Adrenal gland (tissue), 12 donors: Measurements from ENCODE around the gene ZNF652. TPM values are rescaled to one million over a fixed set of nuclear protein-coding genes. Genes with fewer than 3 reads are reported as not detected.

Source experiments
- DNase-seq, 7 donors: peaks; one replicate each; pipeline ENCODE4 v3.0.0-alpha.2; 2019 to 2020
- H3K27ac ChIP-seq, 5 donors: fragments of 200-600 bp; sonication (generic) in 4 of 5; 1 replicate in 3 of 5; 2 replicates in 2 of 5; pipeline versions ENCODE4 v1.5.1 to v1.8.0; 2016 to 2020; ENCODE audit warnings: mild to moderate bottlenecking in 1 of 5
- H3K27me3 ChIP-seq: fragments of 200-600 bp; 2 replicates; pipeline ENCODE4 v1.8.0; 2021
- H3K36me3 ChIP-seq, 2 donors: fragments of 200-600 bp; replicated peaks in 1 of 2; 1 replicate in 1 of 2; 2 replicates in 1 of 2; pipeline versions ENCODE4 v1.5.1 to v1.8.0; 2018 to 2022
- H3K4me1 ChIP-seq, 2 donors: fragments of 200-600 bp; replicated peaks in 1 of 2; 1 replicate in 1 of 2; 2 replicates in 1 of 2; pipeline versions ENCODE4 v1.5.1 to v1.8.0; 2018 to 2021
- H3K4me3 ChIP-seq, 4 donors: fragments of 200-600 bp; sonication (generic) in 3 of 4; one replicate each; pipeline ENCODE4 v1.5.1; 2016 to 2018
- H3K9me3 ChIP-seq, 3 donors: fragments of 200-600 bp; sonication (generic) in 1 of 3; replicated peaks in 1 of 3; 1 replicate in 2 of 3; 2 replicates in 1 of 3; pipeline versions ENCODE4 v1.5.1 to v1.8.0; 2016 to 2021
- POLR2A ChIP-seq, 2 donors: fragments of 450-650 bp; IDR thresholded peaks; one replicate each; pipeline ENCODE4 v1.6.1; 2017; ENCODE audit warnings: antibody characterized with exemption in 2 of 2, mild to moderate bottlenecking in 2 of 2, moderate library complexity in 1 of 2
- WGBS, 4 donors: extraction: QIAGEN DNeasy Blood & Tissue Kit in 2 of 4; methylation state at CpG; one replicate each; pipeline versions ENCODE4 v1.1.5 to v1.1.7; 2013 to 2017; 5-methylcytosine and 5-hydroxymethylcytosine counted together
- intact Hi-C, 2 donors: fragments of 100-400 bp; cut with DNase I; formaldehyde crosslinking; loops; one replicate each; pipeline versions ENCODE4 v1.14.1 to v1.15.0; 2022 to 2023
- polyA plus RNA-seq, 3 donors: library from polyadenylated mRNA; stranded (reverse); fragments of 200-250 nt in 2 of 3; fragments of 350-450 nt in 1 of 3; fragmentation: Illumina TruSeq in 1 of 3; extraction: RNeasy Lipid Tissue Mini Kit (QIAGEN cat#74804) in 1 of 3; gene quantifications; one replicate each; pipeline ENCODE4 v1.2.3, GENCODE V29; 2013 to 2014
- total RNA-seq, 9 donors: library from RNA; depleted of rRNA in 4 of 9; stranded (reverse); fragments of >200 nt in 4 of 9; fragments of 120-200 nt in 1 of 9; fragmentation: NEBNext Ultra II Directional in 1 of 9; extraction: Animal tissue kit (Norgen Biotek cat#: 25700) in 1 of 9; gene quantifications; one replicate each; pipeline versions ENCODE4 v1.1.0 to v1.2.4, GENCODE V29; 2013 to 2023
- TF ChIP-seq, protein P1 (sequence below), 6 experiments: fragments of 450-650 bp in 4 of 6; fragments of 200-600 bp in 2 of 6; sonication (generic) in 1 of 6; IDR thresholded peaks; 1 replicate in 5 of 6; 2 replicates in 1 of 6; pipeline versions ENCODE4 v1.5.1 to v1.8.0; 2016 to 2021; ENCODE audit warnings: antibody characterized with exemption in 6 of 6, mild to moderate bottlenecking in 2 of 6, moderate library complexity in 1 of 6
- donor health status: healthy with polysubstance abuse.
- donor health status: Bipolar disorder and iron deficiency.
- donor health status: DM: yes; HTN: yes; CAD: no.
- donor health status: DM: no; HTN: no; CAD: no.
- donor health status: DM: no; HTN: no; CAD: no.
- donor health status: DM: yes; HTN: yes; CAD: no.

ZNF652 gene
- total and polyA plus RNA-seq, 12 donors, result 22.7 to 58.7 (median 48.1) TPM

DNA sequence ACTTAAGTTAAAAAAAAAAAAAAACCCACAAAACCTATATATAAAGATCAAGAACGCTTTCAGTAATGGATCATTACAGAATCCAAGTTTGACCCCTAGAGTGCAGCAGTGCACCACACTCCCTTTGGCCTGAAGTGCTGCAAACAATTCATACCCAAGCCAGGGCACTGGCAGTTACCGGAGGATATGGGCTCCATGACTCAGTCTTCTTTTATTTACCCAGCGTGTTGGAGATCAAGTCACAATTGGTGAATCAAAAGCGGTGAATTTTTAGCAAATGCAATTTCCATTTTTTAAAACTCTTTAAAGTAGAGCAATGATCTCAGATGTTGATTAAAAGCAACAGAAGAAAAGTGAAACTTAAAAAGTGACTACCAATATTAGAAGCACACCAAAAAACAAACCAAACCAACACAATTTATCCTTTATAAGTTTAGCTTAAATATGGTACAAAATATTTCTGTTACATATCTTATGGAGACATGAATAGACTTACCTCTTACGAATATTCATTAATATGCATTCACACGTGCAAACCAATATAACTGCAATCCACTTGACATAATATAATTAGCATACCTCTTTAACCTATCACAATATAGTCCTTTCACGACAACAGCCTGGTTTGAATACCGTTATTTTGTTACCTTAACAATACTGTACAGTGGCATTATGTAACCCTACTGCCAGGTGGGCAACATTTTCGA, 46.3 kb downstream of the ZNF652 start:
- peak; percentile 79 to 92 (median 87) for DNase-seq
- H3K4me3 ChIP-seq, result no peak overlapping the region
- WGBS, 4 donors, result 41 to 46% (median 45%) methylated on average over 9 of the region's 9 CpGs
- H3K9me3 ChIP-seq, result no peaks in the 10 kb centered on the region
- intact Hi-C loops, result loop anchor here (2.0 to 5.0 kb wide), 2 partner anchors 79 to 82 kb away; no protein-coding TSS in a partner anchor
- H3K27ac ChIP-seq, result peak overlapping the region in 2 of 5 donors; percentile 2 to 4
- TF ChIP-seq POLR2A (IDR thresholded peaks at IDR 0.05), result no peak
- TF ChIP-seq, protein P1, sequence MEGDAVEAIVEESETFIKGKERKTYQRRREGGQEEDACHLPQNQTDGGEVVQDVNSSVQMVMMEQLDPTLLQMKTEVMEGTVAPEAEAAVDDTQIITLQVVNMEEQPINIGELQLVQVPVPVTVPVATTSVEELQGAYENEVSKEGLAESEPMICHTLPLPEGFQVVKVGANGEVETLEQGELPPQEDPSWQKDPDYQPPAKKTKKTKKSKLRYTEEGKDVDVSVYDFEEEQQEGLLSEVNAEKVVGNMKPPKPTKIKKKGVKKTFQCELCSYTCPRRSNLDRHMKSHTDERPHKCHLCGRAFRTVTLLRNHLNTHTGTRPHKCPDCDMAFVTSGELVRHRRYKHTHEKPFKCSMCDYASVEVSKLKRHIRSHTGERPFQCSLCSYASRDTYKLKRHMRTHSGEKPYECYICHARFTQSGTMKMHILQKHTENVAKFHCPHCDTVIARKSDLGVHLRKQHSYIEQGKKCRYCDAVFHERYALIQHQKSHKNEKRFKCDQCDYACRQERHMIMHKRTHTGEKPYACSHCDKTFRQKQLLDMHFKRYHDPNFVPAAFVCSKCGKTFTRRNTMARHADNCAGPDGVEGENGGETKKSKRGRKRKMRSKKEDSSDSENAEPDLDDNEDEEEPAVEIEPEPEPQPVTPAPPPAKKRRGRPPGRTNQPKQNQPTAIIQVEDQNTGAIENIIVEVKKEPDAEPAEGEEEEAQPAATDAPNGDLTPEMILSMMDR (IDR thresholded peaks at IDR 0.05), result peak; percentile 65 to 99 (median 89)
- H3K4me1 ChIP-seq, result peaks cover 5 to 8% of the 10 kb centered on the region in 2 donors
- no peaks in the 10 kb centered on the region for H3K27me3 ChIP-seq
- H3K36me3 ChIP-seq, result peaks cover 0 to 11% of the 10 kb centered on the region in 2 donors

DNA sequence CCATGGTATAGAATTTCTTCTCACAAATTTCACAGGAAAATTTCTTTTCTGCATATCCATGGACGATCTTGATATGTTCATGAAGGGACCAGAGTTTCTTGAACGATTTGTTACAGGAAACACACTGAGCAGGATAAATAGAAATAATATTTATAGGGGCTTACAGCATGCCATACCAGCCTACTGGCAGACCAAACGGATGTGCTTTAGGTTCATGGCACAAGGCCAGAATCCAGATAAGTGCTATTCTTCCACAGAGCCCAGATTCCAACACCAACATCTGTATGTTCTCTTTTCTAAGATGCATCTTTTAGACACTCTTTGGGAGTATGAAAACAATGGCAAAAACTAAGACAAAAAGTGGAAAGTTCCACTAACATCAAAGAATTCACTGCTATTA, 49.3 kb downstream of the ZNF652 start:
- H3K36me3 ChIP-seq, result peaks cover 0 to 16% of the 10 kb centered on the region in 2 donors
- 76 to 86% (median 81%) methylated on average over 3 of the region's 3 CpGs for WGBS, 4 donors
- H3K9me3 ChIP-seq, result no peaks in the 10 kb centered on the region
- H3K27me3 ChIP-seq, result no peaks in the 10 kb centered on the region
- TF ChIP-seq, protein P1 (IDR thresholded peaks at IDR 0.05), result no peak
- no peak for TF ChIP-seq POLR2A (IDR thresholded peaks at IDR 0.05)
- H3K4me3 ChIP-seq, result no peak overlapping the region
- intact Hi-C loops, result no loop called here
- H3K4me1 ChIP-seq, result peaks cover 5 to 8% of the 10 kb centered on the region in 2 donors
- DNase-seq, result no peak
- no peak overlapping the region for H3K27ac ChIP-seq

DNA sequence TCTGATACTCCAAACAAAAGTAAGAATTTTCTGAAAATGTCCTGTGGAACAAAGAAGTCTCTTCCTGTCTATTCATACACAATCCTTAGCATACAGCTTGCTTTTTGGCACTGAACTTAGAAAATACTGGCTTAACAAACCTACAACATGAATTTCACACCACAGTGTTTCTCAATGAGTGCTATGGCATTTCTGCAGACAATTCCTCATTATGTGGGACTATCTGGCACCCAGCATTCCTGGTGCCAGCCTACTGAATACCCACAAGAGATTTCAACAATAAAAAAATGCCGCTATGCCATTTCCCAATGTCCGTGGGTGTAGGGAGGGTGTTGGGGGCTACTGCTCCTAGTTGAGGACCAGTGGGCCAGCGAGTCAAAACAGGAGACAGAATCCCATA, 62.1 kb downstream of the ZNF652 start:
- Histone ChIP-seq H3K4me3 (no peak overlapping the region), H3K27me3 (no peaks in the 10 kb centered on the region), H3K36me3 (peaks cover 0 to 32% of the 10 kb centered on the region in 2 donors), H3K4me1 (no peaks in the 10 kb centered on the region), H3K27ac (no peak overlapping the region), H3K9me3 (no peaks in the 10 kb centered on the region)
- no peak for DNase-seq
- intact Hi-C loops, result no loop called here
- TF ChIP-seq, protein P1 (IDR thresholded peaks at IDR 0.05), result no peak
- no peak for TF ChIP-seq POLR2A (IDR thresholded peaks at IDR 0.05)
- WGBS, 4 donors, result 88 to 97% (median 95%) methylated on average over 3 of the region's 3 CpGs

DNA sequence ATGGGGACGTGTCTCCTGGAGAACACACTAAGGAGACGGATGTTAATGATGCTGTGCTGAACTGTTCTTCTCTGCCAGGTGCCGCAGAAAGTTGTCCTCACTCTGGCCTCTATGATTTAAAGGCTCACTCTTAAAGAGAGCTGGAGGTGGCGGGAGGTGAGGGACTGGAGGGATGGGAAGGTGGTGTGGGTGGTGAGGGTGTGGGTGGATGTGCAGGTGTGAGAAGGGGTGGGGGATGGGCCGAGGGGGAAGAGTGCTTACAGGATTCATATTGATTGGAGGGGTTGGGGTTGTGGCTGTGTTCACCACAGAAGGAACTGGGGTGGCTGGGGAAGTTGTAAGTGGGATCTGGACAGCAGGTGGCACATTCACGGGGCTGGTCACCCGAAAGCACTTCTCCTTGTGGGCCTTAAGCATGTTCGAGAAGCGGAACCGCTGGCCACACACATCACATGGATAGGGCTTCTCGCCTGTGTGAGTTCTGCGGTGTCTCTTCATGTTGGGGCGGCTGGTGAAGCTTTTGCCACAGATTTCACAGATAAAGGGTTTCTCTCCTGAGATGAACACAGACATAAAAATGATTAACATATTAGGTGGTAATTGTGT, 63.6 kb downstream of the ZNF652 start:
- WGBS, 4 donors, result 89 to 94% (median 92%) methylated on average over 12 to 13 of the region's 13 CpGs
- no peaks in the 10 kb centered on the region for H3K4me1 ChIP-seq
- H3K4me3 ChIP-seq, result no peak overlapping the region
- no peak for TF ChIP-seq POLR2A (IDR thresholded peaks at IDR 0.05)
- TF ChIP-seq, protein P1 (IDR thresholded peaks at IDR 0.05), result no peak
- no peaks in the 10 kb centered on the region for H3K27me3 ChIP-seq
- DNase-seq, result no peak
- no peak overlapping the region for H3K27ac ChIP-seq
- intact Hi-C loops, result no loop called here
- H3K36me3 ChIP-seq, result peaks cover 0 to 25% of the 10 kb centered on the region in 2 donors
- H3K9me3 ChIP-seq, result no peaks in the 10 kb centered on the region
